GM12891 (cell line): Measurements from ENCODE around the gene GATA6.
"Not testable (repeated sequence)": the region's sequence is repeated elsewhere in the genome, so short reads cannot be mapped to it uniquely, and the experiment has no call there.

Experiments used
- POLR2A ChIP-seq: IDR thresholded peaks from 2 replicates; pipeline ENCODE4 v1.6.1; 2011; ENCODE audit warnings: low read depth, low read length, control low read depth
- POLR2AphosphoS5 ChIP-seq: IDR thresholded peaks from 2 replicates; pipeline ENCODE4 v1.6.1; 2011; ENCODE audit warnings: low read depth, low read length, control low read depth
- POU2F2 ChIP-seq: IDR thresholded peaks from 2 replicates; pipeline ENCODE4 v1.6.1; 2011; ENCODE audit warnings: low read depth, mild to moderate bottlenecking, control low read depth, low read length, moderate library complexity
- SPI1 ChIP-seq: IDR thresholded peaks from 2 replicates; pipeline ENCODE4 v1.6.1; 2011; ENCODE audit warnings: low read depth, low read length, control low read depth
- TAF1 ChIP-seq: IDR thresholded peaks from 2 replicates; pipeline ENCODE4 v1.6.1; 2011; ENCODE audit warnings: low read depth, low read length, control low read depth

DNA sequence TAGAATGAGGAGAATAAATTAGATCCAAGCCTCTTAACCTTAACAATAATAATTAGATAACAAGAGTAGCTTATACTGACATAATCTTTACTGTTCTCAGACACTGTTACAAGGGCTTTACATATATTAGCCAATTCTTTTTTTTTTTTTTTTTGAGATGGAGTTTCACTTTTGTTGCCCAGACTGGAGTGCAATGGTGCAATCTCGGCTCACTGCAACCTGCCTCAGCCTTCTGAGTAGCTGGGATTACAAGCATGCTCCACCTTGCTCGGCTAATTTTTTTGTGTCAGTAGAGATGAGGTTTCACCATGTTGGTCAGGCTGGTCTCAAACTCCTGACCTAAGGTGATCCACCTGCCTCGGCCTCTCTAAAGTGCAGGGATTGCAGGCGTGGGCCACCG, 27.6 kb downstream of the GATA6 start:
- TF ChIP-seq SPI1, POLR2A, TAF1, POLR2AphosphoS5, POU2F2: not testable (repeated sequence)
